GM19455 (cell line): ENCODE results near the gene MIGA2.

ENCODE experiments used
- ATAC-seq: cut with Tn5 transposase; IDR thresholded peaks from one replicate; pipeline ENCODE4 v1.9.1; 2021; ENCODE audit not compliant: unreplicated experiment

Gene MIGA2

GRCh38 chr9:129118799-129119198 is 82.4 kb downstream of the MIGA2 start:
- ATAC-seq, result no peak

GRCh38 chr9:129121483-129121882 is 85.1 kb downstream of the MIGA2 start:
- ATAC-seq, result no peak
